Smooth muscle cell of trachea (primary cell): ENCODE data around the gene TNPO1. TPM values are rescaled to one million over a fixed set of nuclear protein-coding genes. Genes with fewer than 3 reads are reported as not detected.

ENCODE experiments used
- total RNA-seq: library from RNA; depleted of rRNA; stranded (reverse); fragments of >200 nt; gene quantifications from 2 replicates; pipeline ENCODE4 v1.2.1, GENCODE V29; 2014

Gene TNPO1
- 240 and 270 TPM in 2 replicates for total RNA-seq

GRCh38 chr5:72816284-72817075 is at the start of gene TNPO1:
TSS of gene TNPO1 (plus strand) at chr5:72816661. CDS start at chr5:72816738, 77 bp downstream.

DNA sequence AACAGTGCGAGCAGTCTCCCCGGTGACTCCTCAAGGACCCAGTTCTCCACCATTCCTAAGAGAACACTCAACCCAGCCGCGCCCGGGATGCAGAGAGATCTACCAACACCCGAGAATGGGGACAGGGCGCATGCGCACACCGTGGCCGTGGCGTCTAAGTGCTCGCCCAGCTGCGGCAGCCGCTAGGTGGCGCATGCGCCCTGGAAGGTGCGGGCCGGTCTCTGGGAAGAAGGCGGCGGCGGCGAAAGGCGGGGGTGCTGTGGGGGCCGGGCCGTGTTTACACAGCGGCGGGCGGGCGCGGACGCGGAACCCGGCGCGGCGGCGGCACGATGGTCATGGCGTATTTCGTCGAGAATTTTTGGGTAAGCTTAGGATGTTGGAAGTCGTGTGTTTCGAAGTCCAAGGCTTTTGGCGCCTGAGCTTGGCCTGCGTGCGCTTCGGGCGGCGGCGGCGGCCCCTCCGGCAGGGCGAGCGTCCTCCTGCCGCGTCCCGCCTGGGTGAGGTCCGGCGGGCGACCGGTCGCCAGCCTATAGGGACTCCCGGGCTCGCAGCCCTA is 139.4 kb downstream of the TNPO1 start, which contains the start of gene FCHO2:
Gene FCHO2, plus strand, starts transcription at position 274 of the 556 bp plus-strand sequence. Its CDS starts 56 bp downstream, at position 330.

Other genes starting within 250 kb of the TNPO1 start
- gene FCHO2, start 139.4 kb downstream of the TNPO1 start, total RNA-seq, result 11.5 and 19.4 TPM in 2 replicates